Heart left ventricle (tissue), 13 donors: ENCODE measurements around the gene TAS2R10.
"Not testable (repeated sequence)": the region's sequence is repeated elsewhere in the genome, so short reads cannot be mapped to it uniquely, and the experiment has no call there.

ENCODE experiments used
- CTCF ChIP-seq, 12 donors: fragments of 200-600 bp; sonication (generic) in 4 of 12; IDR thresholded peaks; one replicate each; pipeline versions ENCODE4 v1.5.0 to v1.8.0; 2018 to 2022; ENCODE audit warnings: antibody characterized with exemption in 12 of 12, mild to moderate bottlenecking in 5 of 12
- POLR2A ChIP-seq, 2 donors: fragments of 450-650 bp; IDR thresholded peaks; one replicate each; pipeline ENCODE4 v1.6.1; 2017; ENCODE audit warnings: antibody characterized with exemption in 2 of 2, mild to moderate bottlenecking in 2 of 2, moderate library complexity in 2 of 2
- donor health status: ischemic (EF 13 %, LVEDD 7.1; RV severe dilation, severe dysfunction).
- donor health status: DM: no; HTN: yes; CAD: no.
- donor health status: DM: no; HTN: no; CAD: no.
- donor health status: ischemic (EF 25% LVEDD 6.9; RV normal size, moderate dysfunction).
- donor health status: ischemic (EF 25% LVEDD 5.7; RV mildly dilated, moderate dysfunction).
- donor health status: ischemic (EF 35%, LVEDD 5.7; RV mildly dilated, moderate dysfunction).
- donor health status: nonischemic (EF 11% LVEDD 7.7; RV severe dilation, severe dysfunction).
- donor health status: DM: yes; HTN: yes; CAD: no.
- donor health status: PGD.
- donor health status: ischemic (EF 29% LVEDD 5.4; RV normal size, mild dysfunction).
- donor health status: nonischemic (EF 23%, LVEDD 6.1; RV moderate dilation, normal function).

GRCh38 chr12:10791769-10792168 lies 34.4 kb downstream of the TAS2R10 start:
- not testable (repeated sequence) for TF ChIP-seq CTCF, POLR2A (IDR thresholded peaks at IDR 0.05)
